Neuronal stem cell (in vitro differentiated cells): ENCODE results near the gene C11orf52.
A peak's percentile ranks its signal among the peaks of the same experiment; 100 is the strongest.

Experiments
- DNase-seq: peaks from one replicate; pipeline ENCODE4 v3.0.0-alpha.2; 2013; ENCODE audit warnings: low spot score
- H2AFZ ChIP-seq: one replicate; pipeline ENCODE4 v1.6.1; 2013; ENCODE audit warnings: mild to moderate bottlenecking, low read length, inconsistent platforms
- H2AK5ac ChIP-seq: 2 replicates; pipeline ENCODE4 v1.6.1; 2013; ENCODE audit warnings: low read depth, mild to moderate bottlenecking, inconsistent platforms, low read length, moderate library complexity, mixed read lengths
- H2BK120ac ChIP-seq: 2 replicates; pipeline ENCODE4 v1.6.1; 2013; ENCODE audit warnings: low read depth, mild to moderate bottlenecking, inconsistent platforms, low read length, moderate library complexity, mixed read lengths
- H2BK12ac ChIP-seq: one replicate; pipeline ENCODE4 v1.6.1; 2013; ENCODE audit warnings: low read length, inconsistent platforms
- H2BK15ac ChIP-seq: 2 replicates; pipeline ENCODE4 v1.6.1; 2013; ENCODE audit warnings: mild to moderate bottlenecking, low read length, inconsistent platforms, mixed read lengths
- H2BK5ac ChIP-seq: one replicate; pipeline ENCODE4 v1.6.1; 2013; ENCODE audit warnings: inconsistent platforms, mild to moderate bottlenecking, low read length, moderate library complexity
- H3K14ac ChIP-seq: one replicate; pipeline ENCODE4 v1.6.1; 2013; ENCODE audit warnings: low read length, inconsistent platforms
- H3K18ac ChIP-seq: 2 replicates; pipeline ENCODE4 v1.6.1; 2013; ENCODE audit warnings: low read length, inconsistent platforms
- H3K23ac ChIP-seq: 2 replicates; pipeline ENCODE4 v1.6.1; 2013; ENCODE audit warnings: low read depth, mild to moderate bottlenecking, mixed read lengths, low read length, inconsistent platforms; ENCODE audit not compliant: poor library complexity
- H3K27ac ChIP-seq: replicated peaks from 3 replicates; pipeline ENCODE4 v1.5.1; 2013; ENCODE audit warnings: low read length, inconsistent platforms
- H3K27me3 ChIP-seq, 3 experiments: 2 replicates each; pipeline ENCODE4 v1.6.1; 2013; ENCODE audit warnings: low read length in 3 of 3, mild to moderate bottlenecking in 2 of 3, inconsistent platforms in 1 of 3, low read depth in 1 of 3, mixed read lengths in 1 of 3, moderate library complexity in 1 of 3; ENCODE audit not compliant: control insufficient read depth in 3 of 3, insufficient read depth in 3 of 3
- H3K36me3 ChIP-seq, 2 donors: replicated peaks in 1 of 2; 2 replicates each; pipeline ENCODE4 v1.6.1; 2013; ENCODE audit warnings: low read length in 2 of 2; ENCODE audit not compliant: control insufficient read depth in 2 of 2, insufficient read depth in 2 of 2
- H3K4ac ChIP-seq: 2 replicates; pipeline ENCODE4 v1.6.1; 2013; ENCODE audit warnings: inconsistent platforms, mild to moderate bottlenecking, low read length, moderate library complexity
- H3K4me1 ChIP-seq, 2 donors: 1 replicate in 1 of 2; 2 replicates in 1 of 2; pipeline ENCODE4 v1.6.1; 2013; ENCODE audit warnings: low read length in 2 of 2, low read depth in 1 of 2; ENCODE audit not compliant: control insufficient read depth in 2 of 2, insufficient read depth in 1 of 2
- H3K4me2 ChIP-seq: one replicate; pipeline ENCODE4 v1.6.1; 2013; ENCODE audit warnings: mild to moderate bottlenecking, low read length, inconsistent platforms; ENCODE audit not compliant: insufficient read depth, poor library complexity, severe bottlenecking
- H3K4me3 ChIP-seq, 2 donors: 2 replicates each; pipeline ENCODE4 v1.5.1; 2013; ENCODE audit warnings: low read length in 2 of 2, mild to moderate bottlenecking in 2 of 2, inconsistent platforms in 1 of 2, moderate library complexity in 1 of 2
- H3K79me1 ChIP-seq: one replicate; pipeline ENCODE4 v1.6.1; 2013; ENCODE audit warnings: low read depth, mild to moderate bottlenecking, inconsistent platforms, low read length, moderate library complexity
- H3K9ac ChIP-seq: one replicate; pipeline ENCODE4 v1.6.1; 2013; ENCODE audit warnings: mild to moderate bottlenecking, low read depth, low read length, inconsistent platforms; ENCODE audit not compliant: poor library complexity
- H3K9me3 ChIP-seq, 2 donors: replicated peaks in 1 of 2; 2 replicates each; pipeline versions ENCODE3 to v1.6.1; 2013; ENCODE audit warnings: low read length in 2 of 2, mild to moderate bottlenecking in 2 of 2, inconsistent platforms in 1 of 2, low read depth in 1 of 2, mixed read lengths in 1 of 2, moderate library complexity in 1 of 2; ENCODE audit not compliant: control insufficient read depth in 2 of 2, insufficient read depth in 1 of 2
- H4K8ac ChIP-seq: one replicate; pipeline ENCODE4 v1.6.1; 2013; ENCODE audit warnings: low read depth, mild to moderate bottlenecking, inconsistent platforms, low read length, moderate library complexity
- H4K91ac ChIP-seq: one replicate; pipeline ENCODE4 v1.6.1; 2013; ENCODE audit warnings: low read length, low read depth, mild to moderate bottlenecking, inconsistent platforms; ENCODE audit not compliant: poor library complexity
- WGBS, 2 donors: extraction: QIAGEN DNeasy Blood & Tissue Kit; methylation state at CpG; one replicate each; pipeline ENCODE4 v1.1.7; 2013; ENCODE audit warnings: missing lambda C conversion rate in 2 of 2, mixed read lengths in 1 of 2; ENCODE audit not compliant: insufficient read length in 2 of 2, insufficient replicate concordance in 1 of 2; ENCODE audit errors: extremely low coverage in 2 of 2; 5-methylcytosine and 5-hydroxymethylcytosine counted together

Gene C11orf52

DNA sequence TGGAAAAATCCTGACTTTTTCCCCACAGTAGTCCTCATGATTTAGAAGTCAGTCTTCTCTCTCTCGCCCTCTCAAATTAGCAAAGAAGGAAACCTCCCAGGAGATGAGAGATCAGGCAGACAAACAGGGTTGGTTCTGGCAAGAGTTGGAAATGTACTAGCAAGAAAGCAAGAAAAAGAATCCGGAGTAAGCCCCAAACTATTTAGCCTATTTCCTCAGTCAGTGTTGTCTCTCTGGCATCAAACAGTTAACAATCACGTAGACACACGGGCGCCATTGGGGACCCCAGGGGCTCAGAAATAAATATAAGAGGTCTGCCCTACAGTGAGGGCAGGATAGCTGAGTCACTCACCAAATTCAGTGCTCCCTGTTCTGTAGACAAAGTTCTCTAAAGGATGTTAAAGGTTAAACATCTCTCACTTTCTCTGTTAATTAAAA lies 4.7 kb downstream of the C11orf52 start:
- Histone ChIP-seq H3K27me3 (no peaks in the 10 kb centered on the region), H3K23ac (no peak overlapping the region), H2AFZ (peak overlapping the region; percentile 89), H3K79me1 (no peaks in the 10 kb centered on the region), H4K8ac (no peak overlapping the region), H3K18ac (no peak overlapping the region), H3K4me1 (peaks cover 13 to 14% of the 10 kb centered on the region in 2 donors), H3K4me3 (no peak overlapping the region), H2BK12ac (no peak overlapping the region), H2BK5ac (no peak overlapping the region), H2BK120ac (no peak overlapping the region), H3K36me3 (no peaks in the 10 kb centered on the region), H3K4me2 (no peak overlapping the region), H3K9me3 (no peaks in the 10 kb centered on the region), H3K27ac (peak overlapping the region; percentile 2), H3K4ac (no peak overlapping the region), H4K91ac (no peak overlapping the region), H3K9ac (no peak overlapping the region), H2BK15ac (no peak overlapping the region), H3K14ac (no peak overlapping the region), H2AK5ac (no peak overlapping the region)
- no peak for DNase-seq
- WGBS, 2 donors = no CpG with 5 or more reads among the region's 5 CpGs

DNA sequence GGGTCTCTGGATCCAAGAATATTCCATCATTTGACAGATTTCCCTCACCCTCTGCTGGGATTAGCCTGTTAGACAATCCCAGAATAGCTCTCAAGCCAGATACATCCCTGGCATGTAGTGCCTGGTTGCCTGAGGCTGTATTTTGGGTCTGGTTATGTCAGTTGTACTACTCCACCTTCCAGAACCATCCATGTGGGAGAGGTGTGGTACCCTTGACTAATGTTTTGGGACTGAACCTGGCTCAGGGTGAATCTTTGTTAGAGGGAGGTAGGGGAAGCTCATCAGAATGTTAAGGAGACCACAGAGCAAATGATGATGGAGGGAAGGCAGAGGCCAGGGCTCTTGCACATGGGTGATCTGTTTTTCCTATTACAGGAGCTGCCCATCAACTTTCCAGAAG lies 5.2 kb downstream of the C11orf52 start:
- Histone ChIP-seq H4K91ac (no peak overlapping the region), H3K14ac (no peak overlapping the region), H2BK120ac (no peak overlapping the region), H2AK5ac (no peak overlapping the region), H2BK12ac (no peak overlapping the region), H3K4me1 (peaks cover 10 to 12% of the 10 kb centered on the region in 2 donors), H3K4me3 (no peak overlapping the region), H3K9ac (no peak overlapping the region), H4K8ac (no peak overlapping the region), H2BK15ac (no peak overlapping the region), H2BK5ac (no peak overlapping the region), H3K23ac (no peak overlapping the region), H3K9me3 (no peaks in the 10 kb centered on the region), H3K27me3 (no peaks in the 10 kb centered on the region), H3K36me3 (no peaks in the 10 kb centered on the region), H3K27ac (no peak overlapping the region), H3K4ac (no peak overlapping the region), H2AFZ (peak overlapping the region; percentile 89), H3K79me1 (no peaks in the 10 kb centered on the region), H3K18ac (no peak overlapping the region), H3K4me2 (no peak overlapping the region)
- no peak for DNase-seq

DNA sequence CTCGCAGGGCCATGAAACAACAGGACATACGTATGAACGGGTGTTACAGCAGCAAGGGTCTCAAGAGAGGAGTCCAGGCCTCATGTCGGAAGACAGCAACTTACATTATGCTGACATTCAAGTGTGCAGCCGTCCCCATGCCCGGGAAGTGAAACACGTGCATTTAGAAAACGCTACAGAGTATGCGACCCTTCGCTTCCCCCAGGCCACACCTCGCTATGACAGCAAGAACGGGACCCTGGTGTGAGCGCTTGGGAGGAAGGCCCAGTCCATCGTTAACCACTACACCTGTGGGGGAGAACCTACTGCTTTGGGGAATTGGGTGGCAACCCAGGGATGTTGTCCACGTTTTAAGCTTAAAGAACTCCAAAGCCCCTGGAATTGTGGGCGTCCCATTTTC lies 7.2 kb downstream of the C11orf52 start:
- Histone ChIP-seq H3K27me3 (no peaks in the 10 kb centered on the region), H2BK5ac (no peak overlapping the region), H3K79me1 (no peaks in the 10 kb centered on the region), H4K91ac (no peak overlapping the region), H2AFZ (peak overlapping the region; percentile 88), H2AK5ac (peak overlapping the region; percentile 25), H3K27ac (no peak overlapping the region), H3K4me3 (peak overlapping the region in 1 of 2 donors; percentile 67), H2BK15ac (peak overlapping the region; percentile 26), H2BK12ac (peak overlapping the region; percentile 10), H3K23ac (no peak overlapping the region), H3K9ac (no peak overlapping the region), H3K4me2 (no peak overlapping the region), H3K14ac (no peak overlapping the region), H3K4ac (no peak overlapping the region), H2BK120ac (no peak overlapping the region), H3K18ac (peak overlapping the region; percentile 48), H3K9me3 (no peaks in the 10 kb centered on the region), H4K8ac (no peak overlapping the region), H3K36me3 (peaks cover 0 to 2% of the 10 kb centered on the region in 2 donors), H3K4me1 (peaks cover 9 to 11% of the 10 kb centered on the region in 2 donors)
- DNase-seq = no peak
- no CpG with 5 or more reads among the region's 16 CpGs for WGBS, 2 donors

DNA sequence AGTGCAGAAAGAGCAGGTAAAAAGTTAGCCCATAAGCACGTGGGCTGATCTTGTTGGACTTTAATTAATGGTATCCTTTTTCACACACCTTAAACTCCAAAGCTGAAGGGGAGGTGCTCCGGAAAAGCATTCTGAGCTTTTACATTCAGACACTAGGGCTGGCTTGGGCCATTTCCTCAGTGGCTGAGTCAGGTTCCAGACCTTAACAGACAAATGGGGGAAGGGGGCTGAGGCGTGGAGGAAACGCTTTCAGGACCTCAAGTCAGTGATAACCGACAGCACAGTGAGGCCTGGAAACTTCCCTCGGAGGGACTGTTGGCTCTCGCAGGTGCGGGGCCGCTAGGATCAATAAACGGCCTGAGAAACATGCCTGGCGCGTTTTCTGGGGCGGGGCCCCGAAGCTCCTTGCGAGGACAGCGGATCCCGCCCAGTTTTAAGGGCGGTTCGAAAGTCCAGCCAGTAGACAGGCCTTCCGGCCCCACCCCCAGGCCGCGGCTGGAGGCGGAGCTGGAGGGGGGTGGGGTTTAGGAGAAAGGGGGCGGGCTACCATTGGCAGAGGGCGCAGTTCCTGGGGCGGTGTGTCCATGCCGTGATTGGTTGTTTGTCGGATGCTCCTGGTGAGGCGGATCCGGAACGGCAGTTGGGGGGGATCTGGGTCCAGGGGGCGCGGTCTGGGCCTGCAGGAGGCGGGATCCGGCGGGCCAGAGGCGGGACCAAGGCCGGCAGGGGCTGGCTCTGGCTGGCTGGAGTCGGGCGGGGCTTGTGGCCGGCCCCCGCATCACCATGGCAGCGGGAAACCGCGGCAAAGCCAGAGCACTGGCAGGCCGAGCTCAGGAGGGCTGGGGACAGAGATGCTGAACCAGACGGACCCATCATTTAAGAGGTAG lies 8.0 kb downstream of the C11orf52 start:
- peak; percentile 95 for DNase-seq
- no peaks in the 10 kb centered on the region for H3K27me3 ChIP-seq

More for the DNA sequence above, 8.0 kb downstream of the C11orf52 start:
- WGBS, 2 donors = no CpG with 5 or more reads among the region's 47 CpGs
- Histone ChIP-seq H2BK5ac (no peak overlapping the region), H3K9ac (peak overlapping the region; percentile 68), H2AK5ac (no peak overlapping the region), H3K4ac (no peak overlapping the region), H2AFZ (peak overlapping the region; percentile 88), H3K4me2 (peak overlapping the region; percentile 75), H2BK12ac (no peak overlapping the region), H3K23ac (peak overlapping the region; percentile 13), H2BK15ac (no peak overlapping the region), H3K4me1 (peaks cover 9 to 11% of the 10 kb centered on the region in 2 donors), H3K79me1 (no peaks in the 10 kb centered on the region), H3K4me3 (peak overlapping the region; percentile 67 to 71), H4K8ac (no peak overlapping the region), H3K9me3 (no peaks in the 10 kb centered on the region), H3K14ac (no peak overlapping the region), H3K18ac (peak overlapping the region; percentile 91), H2BK120ac (no peak overlapping the region), H3K27ac (peak overlapping the region; percentile 70), H4K91ac (no peak overlapping the region), H3K36me3 (peaks cover 0 to 2% of the 10 kb centered on the region in 2 donors)
